CD4-positive, alpha-beta T cell treated with Interleukin-6 at 100 ng/mL for 8 hours (primary cell): Measurements from ENCODE around the gene ADAMTS16.

Source experiments
- DNase-seq: peaks from one replicate; pipeline ENCODE4 v3.0.0-alpha.2; 2020; ENCODE audit warnings: mixed read lengths, low spot score

ADAMTS16 gene

DNA sequence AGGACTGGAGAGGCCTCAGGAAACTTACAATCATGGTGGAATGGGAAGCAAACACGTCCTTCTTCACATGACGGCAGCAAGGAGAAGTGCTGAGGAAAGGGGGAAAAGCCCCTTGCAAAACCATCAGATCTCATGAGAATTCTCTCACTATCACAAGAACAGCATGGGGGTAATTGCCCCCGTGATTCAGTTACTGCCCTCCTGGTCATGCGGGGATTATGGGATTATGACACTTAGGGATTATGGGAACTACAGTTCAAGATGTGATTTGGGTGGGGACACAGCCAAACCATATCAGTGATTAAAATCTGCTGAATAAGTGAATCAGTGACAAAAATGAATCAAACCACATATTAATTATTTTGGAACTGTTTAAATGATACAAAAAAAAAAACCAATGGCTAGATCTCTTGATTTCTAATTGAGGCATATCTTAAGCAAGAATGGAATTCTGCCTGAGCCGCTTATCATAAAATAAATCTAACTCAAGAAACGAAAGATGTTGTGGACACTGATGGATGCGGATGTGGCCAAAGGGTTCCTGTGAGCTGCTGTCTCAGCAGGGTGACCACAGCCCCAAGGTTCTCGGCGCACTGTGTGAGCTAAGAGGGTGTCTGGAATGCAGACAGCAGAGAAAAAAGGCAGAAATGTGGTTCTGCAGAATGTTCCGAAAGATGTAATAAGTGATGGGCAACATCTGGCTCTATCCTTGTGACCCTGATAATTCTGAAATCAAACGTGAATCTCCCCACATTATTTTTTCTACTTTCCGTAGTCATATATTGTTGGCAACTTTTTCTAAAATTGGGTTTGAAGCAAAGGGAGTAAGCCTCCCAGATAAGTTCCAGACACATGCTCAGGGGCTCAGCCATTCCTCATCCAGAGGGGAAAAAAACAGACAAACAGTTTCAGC is 175.2 kb downstream of the ADAMTS16 start:
- DNase-seq: no peak

DNA sequence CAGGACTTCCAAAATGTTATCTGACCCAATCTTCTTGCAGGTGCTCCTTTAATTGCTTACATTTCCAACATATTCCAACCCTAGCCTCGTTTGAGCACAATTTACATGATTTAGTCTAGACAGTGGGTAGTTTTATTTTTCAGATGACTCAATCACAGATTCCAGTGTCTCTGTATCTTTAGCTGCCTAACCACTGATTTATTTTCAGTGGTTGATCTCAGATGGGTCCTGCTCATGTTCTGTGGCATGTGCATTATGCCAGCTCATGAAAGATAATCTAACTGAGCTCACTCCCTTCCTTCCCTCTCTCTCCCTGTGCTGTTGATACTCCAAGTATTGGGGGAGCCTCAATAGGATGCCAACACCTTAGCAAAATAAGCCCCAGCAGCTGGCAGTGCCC is 176.2 kb downstream of the ADAMTS16 start:
- no peak for DNase-seq

DNA sequence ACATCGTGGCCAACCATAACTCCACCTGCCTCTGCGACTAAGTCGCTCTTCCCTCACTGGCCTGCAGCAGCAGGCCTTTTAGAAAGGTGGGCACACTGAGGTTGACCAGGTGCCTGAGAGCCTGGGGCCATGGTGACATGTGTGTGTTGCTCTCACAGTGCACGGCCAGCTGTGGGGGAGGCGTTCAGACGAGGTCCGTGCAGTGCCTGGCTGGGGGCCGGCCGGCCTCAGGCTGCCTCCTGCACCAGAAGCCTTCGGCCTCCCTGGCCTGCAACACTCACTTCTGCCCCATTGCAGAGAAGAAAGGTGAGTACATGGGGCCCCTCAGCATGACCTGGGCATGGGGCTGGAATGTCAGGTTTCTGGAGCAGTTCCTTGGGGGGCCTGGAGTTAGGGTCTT is 177.8 kb downstream of the ADAMTS16 start:
- no peak for DNase-seq

DNA sequence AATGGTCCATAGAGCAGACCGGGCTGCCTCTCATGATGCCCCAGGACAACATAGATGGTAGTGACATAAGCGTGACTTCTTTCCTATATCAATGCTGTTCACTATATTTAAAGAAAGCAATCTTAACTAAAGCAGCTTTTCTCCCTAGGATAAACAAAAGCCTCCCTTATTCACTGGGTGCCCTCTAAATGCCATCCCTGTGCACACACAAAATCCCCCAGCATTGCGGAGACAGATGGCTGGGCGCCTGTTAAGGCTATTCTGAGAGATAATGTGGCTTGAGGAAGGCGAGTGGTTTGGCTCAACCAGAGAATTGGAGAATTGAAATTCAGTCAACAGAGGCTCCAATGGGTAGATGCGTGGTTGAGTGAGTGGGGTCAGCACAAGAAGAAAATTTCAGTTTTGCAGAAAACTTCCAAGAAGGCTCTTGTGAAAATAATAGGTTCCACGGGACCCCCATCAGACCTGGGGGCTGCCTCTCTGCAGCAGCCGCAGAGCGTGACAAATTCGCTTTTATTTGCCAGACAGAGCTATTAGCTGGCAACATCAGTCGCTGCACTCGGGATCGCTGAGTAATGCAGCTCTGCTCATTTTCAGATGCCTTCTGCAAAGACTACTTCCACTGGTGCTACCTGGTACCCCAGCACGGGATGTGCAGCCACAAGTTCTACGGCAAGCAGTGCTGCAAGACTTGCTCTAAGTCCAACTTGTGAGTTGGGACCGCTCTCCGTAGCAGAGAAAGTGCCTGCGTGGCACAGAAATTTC is 178.5 kb downstream of the ADAMTS16 start:
- no peak for DNase-seq

DNA sequence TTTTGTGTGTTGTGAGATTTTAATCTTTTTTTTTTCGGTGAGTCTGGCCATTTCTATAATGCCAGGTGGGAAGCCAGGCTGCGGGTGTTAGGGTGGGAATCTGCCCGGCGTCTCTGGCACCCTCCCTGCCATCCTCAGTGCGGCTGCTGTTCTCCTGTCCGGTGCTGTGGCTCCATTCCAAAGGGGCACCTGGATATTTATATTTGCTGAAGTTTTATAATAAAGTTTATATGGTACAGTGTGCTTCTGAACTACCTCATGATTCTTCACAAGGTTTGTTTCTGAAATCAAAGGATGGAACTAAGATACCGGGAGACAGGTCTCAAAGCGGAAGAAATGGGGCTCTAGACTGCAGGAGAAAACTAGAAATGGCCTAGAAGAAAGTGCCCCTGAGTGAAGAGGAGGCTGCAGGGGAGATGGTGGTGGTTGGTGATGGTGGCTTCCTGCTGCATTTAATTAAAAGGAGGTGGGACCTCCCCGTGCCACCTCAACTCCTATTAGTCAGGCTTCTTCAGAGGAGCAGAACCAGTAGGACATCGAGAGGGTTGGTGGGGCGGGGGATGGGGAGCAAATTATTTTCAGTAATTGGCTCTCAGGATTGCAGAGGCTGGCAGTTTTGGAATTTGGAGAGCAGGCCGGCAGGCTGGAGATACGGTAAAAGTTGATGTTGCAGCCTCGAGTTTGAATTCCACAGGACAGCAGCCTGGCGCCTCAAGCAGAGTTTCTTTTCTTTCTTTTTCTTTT is 180.1 kb downstream of the ADAMTS16 start:
- no peak for DNase-seq

DNA sequence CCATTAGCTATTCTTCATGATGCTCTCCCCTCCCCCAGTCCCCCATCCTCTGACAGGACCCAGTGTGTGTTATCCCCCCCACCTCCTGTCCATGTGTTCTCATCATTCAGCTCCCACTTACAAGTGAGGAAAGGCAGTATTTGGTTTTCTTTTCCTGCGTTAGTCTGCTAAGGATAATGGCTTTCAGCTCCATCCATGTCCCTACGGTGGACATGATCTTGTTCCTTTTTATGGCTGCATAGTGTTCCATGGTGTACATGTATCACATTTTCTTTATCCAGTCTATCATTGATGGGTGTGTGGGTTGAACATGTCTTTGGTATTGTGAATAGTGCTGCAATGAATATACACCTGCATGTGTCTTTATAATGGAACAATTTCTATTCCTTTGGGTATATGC is 181.0 kb downstream of the ADAMTS16 start:
- DNase-seq: no peak

DNA sequence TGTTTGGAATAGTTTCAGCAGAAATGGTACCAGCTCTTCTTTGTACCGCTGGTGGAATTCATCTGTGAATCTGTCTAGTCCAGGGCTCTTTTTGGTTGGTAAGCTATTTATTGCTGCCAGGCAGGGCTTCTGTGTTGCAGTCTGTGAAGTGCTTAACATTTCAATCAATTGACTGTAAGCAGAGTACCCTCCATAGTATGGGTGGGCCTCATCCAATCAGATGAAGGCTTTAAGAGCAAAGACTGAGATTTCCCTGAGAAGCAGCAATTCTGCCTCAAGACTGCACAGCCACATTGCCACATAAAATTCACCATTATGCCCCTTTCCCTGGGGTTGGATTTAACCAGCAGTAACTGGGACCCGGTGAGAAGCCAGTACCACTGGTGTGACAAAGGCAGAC is 183.4 kb downstream of the ADAMTS16 start:
- no peak for DNase-seq

DNA sequence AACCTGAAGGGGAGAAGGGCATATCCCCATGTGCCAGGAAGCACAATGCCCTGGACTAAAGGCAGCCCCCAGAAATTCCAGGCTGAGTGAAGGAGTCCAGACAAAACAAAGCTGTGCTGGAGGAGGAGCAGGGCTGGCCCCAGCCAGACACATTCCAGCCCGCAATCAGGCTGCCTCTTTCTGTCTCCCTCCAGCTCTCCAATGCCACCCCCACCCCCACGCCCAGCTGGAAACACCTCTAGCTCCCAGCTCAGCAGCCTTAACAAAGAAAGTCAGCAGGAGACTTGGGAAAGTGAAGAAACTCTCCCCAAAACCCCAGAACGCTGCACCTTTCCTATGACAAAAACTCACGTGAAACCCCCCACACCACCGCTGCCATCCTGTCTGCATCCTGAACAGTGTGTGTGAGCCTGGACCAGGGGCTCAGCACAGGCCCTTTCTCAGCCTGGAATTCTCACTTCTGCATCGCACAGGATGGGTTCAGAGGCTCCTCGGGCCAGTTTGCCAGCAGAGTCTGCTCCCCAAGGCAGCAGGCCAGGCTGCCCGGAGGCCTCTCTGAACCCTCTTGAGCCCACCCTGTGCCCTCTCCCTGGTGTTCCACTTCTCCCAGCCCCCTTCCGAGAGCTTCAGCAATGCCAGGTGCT is 186.1 kb downstream of the ADAMTS16 start:
- DNase-seq: no peak

DNA sequence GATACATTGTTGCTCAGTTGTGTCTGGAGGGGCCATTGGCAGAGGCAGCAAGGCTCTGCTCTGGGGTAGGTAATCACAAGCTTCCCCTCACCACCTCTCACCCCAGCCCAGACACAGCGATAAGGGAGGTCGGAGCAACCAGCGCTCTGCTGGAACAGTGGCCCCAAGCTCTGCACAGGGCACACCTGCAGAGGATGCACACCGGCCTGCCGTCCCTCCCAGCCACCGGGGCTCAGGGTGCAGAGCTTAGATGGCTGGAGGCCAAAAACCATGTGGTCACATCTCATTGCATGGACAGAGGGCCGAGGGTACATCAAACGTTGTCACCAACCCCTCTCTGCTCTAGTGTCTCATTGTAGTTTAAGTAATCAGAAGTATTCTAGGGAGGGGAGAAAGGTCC is 187.0 kb downstream of the ADAMTS16 start:
- DNase-seq: no peak

DNA sequence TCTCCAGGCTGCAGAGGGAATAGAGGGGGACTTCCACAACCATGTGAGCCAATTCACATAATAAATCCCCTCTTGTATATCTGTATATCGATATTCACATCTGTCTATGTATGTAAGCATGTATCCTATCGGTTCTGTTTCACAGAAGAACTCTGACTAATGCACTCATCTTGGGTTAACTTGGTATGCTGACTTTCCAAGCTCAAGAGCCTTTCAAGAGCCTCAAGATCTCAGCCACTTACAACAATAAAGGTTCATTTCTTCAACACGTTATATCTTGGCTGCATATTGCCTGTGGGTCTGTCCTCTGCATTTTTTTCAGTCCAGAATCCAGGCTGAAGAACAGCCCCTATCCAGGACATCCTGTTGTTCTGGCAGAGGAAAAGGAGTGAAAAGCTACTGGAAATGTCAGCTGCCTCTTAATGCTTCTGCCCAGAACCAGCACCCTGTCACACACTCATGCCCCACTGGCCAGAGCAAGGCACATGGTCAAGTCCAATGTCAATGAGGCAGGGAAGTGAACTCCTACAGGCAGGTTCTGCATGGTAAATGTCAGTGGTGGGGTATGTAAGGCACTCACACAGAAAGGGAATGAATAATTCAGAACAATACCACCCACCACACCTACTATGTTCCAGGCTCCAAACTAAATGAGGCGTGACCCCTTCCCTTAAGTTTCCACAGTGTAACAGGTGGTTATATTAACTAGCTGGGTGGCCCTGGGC is 190.8 kb downstream of the ADAMTS16 start:
- no peak for DNase-seq

DNA sequence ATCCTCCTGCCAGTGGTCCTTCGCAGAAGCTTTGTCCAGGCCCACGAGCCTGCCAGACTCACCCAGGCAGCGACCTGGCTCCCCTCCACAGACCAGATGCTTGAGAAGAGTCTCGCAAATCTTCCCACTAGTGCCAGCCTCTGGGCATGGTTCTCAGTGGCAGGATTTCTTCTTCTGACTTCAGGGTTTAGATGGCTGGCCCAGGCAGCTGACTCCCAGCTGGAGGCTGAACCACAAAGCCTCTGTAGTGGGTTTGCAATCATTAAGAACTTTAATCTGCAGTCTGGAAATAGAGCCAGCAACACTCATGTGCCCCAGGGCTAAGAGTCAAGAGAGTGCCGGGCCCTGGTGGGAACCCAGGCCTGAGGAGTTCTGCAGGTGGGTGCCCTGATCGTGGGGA is 191.7 kb downstream of the ADAMTS16 start:
- no peak for DNase-seq

DNA sequence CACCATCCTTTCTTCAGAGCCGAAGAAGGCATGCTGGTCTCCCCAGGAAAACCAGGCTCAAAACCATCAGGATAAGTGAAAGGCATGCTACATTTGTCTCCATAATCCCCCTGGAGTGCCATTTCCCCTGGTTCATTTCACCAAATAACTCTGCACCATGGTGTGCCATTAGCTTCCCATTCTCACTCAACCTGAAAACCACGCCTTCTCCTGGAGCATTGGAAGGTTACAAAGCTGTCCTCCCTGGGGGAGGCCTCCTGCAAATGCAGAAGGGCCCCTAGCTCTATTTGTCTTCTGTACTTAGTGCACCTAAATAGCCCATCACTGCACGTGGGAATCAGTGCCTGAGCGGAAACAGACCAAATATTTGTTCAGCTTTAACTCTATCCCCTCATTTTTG is 192.2 kb downstream of the ADAMTS16 start:
- DNase-seq: no peak

DNA sequence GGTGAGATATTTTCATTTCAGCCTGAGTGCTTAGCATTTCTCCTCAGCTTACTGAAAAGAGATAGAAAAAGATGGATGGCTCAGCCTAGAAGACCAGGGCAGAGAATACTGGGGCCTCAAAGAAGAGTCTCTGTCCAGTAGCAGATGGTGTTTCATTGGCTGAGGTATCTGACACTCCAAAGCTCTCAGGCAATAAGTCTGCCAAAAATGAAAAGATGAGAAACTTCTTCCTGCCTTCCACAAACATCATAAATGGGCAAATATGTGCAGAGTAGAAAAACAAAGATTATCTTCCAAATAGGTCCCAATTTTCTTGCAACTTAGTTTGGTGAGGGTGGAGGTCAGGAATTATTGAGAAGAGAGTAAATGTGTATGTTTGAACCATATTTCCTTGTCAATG is 195.0 kb downstream of the ADAMTS16 start:
- DNase-seq: no peak

DNA sequence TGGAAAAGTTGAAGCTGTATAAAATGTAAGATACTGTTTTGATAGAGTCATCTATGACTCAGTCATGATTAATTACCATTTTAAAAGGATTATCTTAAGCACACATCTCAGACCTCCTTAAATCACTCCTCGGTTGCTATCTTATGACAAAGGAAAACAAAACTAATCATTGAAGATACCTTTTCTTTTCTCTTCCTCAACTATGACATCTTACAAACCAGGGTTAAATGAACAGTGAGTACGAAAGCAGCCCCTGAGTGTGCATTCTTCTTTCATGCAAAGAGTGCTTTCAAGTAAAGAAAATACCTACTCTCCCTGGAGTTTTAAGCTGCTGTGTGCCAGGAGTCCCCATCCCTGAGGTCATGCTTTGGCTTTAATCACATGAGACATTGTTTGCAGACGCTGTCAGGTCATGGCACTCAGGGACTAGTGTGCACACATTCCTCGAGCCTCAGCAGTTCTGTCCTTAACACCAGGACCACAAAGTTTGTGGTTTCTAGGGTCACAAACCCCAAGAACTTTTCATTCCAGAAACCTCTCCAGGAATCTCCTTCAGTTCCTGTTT is 195.7 kb downstream of the ADAMTS16 start:
- DNase-seq: no peak

DNA sequence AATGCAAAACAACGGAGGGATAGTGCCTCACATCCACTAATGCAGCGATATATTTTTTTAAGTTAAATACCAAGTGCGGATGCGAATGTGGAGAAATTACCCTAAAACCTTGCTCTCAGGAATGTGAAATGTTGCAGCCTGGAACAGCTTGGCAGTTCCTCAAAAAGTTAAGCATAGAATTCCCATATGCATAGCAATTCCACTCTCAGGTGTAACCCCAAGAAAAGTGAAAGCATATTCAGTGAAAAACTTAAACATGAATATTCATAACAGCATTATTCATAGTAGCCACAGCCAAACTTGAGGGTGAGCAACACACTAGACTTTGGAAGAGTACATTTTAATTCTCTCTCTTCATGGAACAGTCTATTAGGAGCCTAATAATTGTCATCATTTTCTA is 199.1 kb downstream of the ADAMTS16 start:
- no peak for DNase-seq

DNA sequence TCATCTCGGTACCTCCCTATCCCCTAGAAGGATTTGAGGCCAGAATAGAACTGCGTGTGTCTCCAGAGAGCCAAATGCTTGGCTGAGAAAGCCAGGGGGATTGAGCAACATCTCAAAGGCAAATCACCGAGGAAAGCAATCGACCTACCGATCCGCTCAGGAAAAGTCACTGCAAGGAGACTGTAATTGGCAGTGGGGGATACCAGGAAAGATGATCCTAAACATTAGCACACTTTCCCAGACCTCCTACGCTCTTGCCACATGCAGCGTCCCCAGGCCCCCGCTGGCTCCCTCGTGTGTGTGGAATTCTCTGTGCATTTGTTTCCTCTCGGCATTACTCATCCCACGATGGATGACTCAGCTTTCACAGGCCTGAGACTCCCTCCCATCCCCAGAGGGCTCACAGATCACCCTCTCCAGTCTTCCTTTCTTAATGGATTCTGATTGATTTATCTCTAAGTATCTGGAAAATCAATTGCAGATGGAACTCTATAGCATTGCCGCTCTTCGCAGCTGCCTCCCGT is 200.1 kb downstream of the ADAMTS16 start:
- DNase-seq: no peak

DNA sequence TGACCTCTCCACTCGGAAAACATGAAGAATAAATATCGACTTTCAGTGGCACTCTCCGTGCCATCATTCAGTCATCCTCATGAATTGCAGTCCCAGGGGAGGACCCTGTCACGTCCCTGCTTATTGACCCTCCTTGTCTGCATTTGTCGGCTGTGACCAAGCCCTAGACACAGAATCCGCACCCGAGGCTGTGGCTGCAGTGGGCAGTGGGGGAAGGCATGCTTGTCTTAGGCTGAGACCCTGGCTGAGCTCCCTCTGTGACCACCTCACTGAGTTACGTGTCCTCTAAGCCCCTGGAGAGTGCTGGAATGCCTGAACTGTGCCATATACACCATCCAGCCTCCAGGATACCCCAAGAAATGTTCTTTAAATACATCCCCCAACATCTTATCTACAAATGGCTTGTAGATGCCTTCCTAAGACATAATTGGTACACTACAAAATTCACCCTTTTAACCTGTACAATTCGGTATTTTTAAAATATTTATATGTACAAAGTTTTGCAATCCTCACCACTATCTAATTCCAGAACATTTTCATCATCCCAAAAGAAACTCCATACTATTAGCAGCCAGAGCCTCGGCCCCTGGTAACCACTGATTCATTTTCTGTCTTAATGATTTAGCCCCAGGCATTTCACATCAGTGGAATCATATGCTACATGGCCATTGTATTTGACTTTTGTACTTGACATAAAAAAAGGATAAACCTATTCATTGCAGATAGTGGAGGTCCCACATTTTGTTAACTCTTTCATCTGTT is 201.6 kb downstream of the ADAMTS16 start:
- DNase-seq: no peak

DNA sequence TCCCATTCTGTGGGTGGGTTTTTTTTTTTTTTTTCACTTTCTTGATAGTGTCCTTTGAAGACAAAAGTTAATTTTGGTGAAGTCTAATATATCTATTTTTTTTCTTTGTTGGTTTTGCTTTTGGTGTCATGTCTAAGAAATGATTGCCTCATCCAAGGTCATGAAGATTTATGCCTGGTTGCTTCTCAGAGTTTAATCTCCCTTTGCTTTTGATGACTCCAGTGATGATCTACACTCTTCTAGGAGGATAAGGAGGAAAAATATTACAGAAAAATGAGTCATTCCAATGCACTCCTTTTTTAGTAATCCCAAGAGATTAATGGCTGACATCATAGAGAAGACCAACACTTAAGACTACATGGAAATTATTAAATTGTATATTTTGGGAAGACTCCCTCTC is 202.7 kb downstream of the ADAMTS16 start:
- no peak for DNase-seq

DNA sequence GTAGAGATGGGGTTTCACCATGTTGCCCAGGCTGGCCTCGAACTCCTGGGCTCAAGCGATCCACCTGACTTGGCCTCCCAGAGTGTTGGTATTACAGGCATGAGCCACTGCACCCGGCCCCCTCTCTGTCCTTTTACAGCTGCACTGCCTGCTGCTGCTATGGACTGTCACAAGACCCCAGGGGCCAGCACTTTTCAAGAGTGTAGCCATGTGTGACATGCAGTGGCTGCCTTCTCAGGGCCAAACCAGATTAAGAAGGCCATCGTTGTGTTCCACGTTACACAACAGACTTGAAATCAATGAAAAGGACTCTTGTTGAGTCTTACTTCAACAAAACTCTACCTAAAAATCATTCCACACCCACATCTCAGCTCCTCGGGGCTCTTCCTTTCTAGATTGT is 203.4 kb downstream of the ADAMTS16 start:
- no peak for DNase-seq

DNA sequence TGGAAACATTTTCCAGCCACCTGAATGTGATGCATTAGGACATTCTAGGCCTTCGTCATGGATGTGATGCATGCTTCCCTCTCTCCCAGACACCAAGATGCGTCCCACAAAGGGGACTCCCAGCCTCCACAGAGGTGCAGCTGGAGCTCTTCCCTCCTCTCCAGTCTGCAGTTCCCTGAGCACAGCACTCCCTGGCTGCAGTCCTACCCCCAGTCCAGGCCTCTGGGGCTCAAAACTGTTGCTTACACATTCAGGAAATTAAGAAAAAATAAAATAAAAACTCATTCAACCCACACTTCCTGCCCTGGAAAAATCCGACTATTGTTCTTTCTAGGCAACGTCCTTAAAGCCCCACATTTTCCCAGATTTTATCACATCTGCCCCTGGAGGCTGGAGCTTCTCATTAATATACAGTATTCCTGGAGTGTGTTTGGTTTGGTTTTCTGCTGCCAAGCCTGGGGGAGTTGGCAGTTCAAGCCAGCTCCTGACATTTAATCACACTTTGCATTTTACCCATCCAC is 204.0 kb downstream of the ADAMTS16 start:
- no peak for DNase-seq
